Measurements from ENCODE around the gene NCBP3. TPM values are rescaled to one million over a fixed set of nuclear protein-coding genes. Genes with fewer than 3 reads are reported as not detected.

The NCBP3 gene
- total RNA-seq, 5 donors from 2014 or later (not counting 1 experiment from before 2014, with no cell fraction given): 35.6 to 55.5 (median 46.7) TPM

DNA sequence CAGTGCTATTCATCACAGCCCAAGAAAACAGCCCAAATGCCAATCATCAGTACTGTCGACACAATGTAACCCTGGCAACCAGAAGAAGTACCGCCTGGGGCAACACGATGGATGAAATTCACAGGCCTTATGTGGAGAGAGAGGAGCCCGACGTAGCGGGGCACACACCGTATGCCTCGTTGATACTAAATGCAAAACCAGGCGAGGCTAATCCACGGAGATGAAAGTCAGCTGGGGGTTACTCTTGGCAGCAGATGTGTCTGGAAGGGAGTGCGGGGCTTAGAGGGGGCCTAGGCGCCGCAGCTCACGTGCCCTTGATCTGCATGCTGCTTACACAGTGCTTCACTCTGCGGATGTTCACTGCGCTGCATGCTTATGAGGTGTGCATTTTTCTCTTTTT is 74.9 kb downstream of the NCBP3 start:
- no peaks in the 10 kb centered on the region for H3K27me3 ChIP-seq (replicated peaks in 1 of 2; ENCODE audit: control insufficient read depth in 2 of 2, extremely low read depth in 1 of 2, insufficient read depth in 2 of 2, low read length in 1 of 2)
- H3K4me1 ChIP-seq (ENCODE audit: control insufficient read depth in 1 of 2, extremely low read depth in 1 of 2, insufficient read depth in 2 of 2, low read length in 2 of 2): peaks cover 18 to 65% of the 10 kb centered on the region in 2 experiments
- peak overlapping the region; percentile 62 for H3K27ac ChIP-seq (ENCODE audit: low read length)
- Mint-ChIP-seq H3K4me3 (peak overlapping the region in 1 of 3 donors; percentile 58), H3K9me3 (no peaks in the 10 kb centered on the region), H3K27me3 (no peaks in the 10 kb centered on the region), H3K4me1 (peaks cover 49 to 59% (median 55%) of the 10 kb centered on the region in 3 donors), H3K36me3 (no peaks in the 10 kb centered on the region), H3K27ac (peak overlapping the region; percentile 7 to 83)
- H3K36me3 ChIP-seq (ENCODE audit: control insufficient read depth in 2 of 2, extremely low read depth in 1 of 2, insufficient read depth in 1 of 2, low read length in 1 of 2): no peaks in the 10 kb centered on the region
- WGBS (ENCODE audit: insufficient coverage): 68% methylated on average over 11 of the region's 16 CpGs
- ATAC-seq (replicated peaks in 1 of 4): peak; percentile 48 to 70 (median 53)
- ChIA-PET CTCF (no interaction called here), POLR2A (no interaction called here)
- H3K9me3 ChIP-seq: no peaks in the 10 kb centered on the region
- H3K4me3 ChIP-seq (ENCODE audit: control insufficient read depth in 1 of 2, extremely low read depth in 1 of 2, low read length in 1 of 2): no peak overlapping the region
- DNase-seq: peak in 13 of 35 experiments; percentile 11 to 55 (median 34)

- ChIA-PET CTCF (no interaction called here), POLR2A (interaction anchor here in 1 of 2 donors (0.7 kb wide), 1 partner anchor 93 kb away, joined by 6 read pairs; no protein-coding TSS in a partner anchor)
- ATAC-seq (replicated peaks in 1 of 4) (peak; percentile 56 to 76 (median 74)), DNase-seq (peak; percentile 23 to 75 (median 55))
- H3K27ac Mint-ChIP-seq: peak overlapping the region; percentile 49 to 83
- Histone ChIP-seq H3K4me1 (ENCODE audit: control insufficient read depth in 1 of 2, extremely low read depth in 1 of 2, insufficient read depth in 2 of 2, low read length in 2 of 2) (peaks cover 22 to 72% of the 10 kb centered on the region in 2 experiments), H3K27ac (ENCODE audit: low read length) (peak overlapping the region; percentile 62), H3K36me3 (ENCODE audit: control insufficient read depth in 2 of 2, extremely low read depth in 1 of 2, insufficient read depth in 1 of 2, low read length in 1 of 2) (no peaks in the 10 kb centered on the region), H3K27me3 (replicated peaks in 1 of 2; ENCODE audit: control insufficient read depth in 2 of 2, extremely low read depth in 1 of 2, insufficient read depth in 2 of 2, low read length in 1 of 2) (no peaks in the 10 kb centered on the region), H3K9me3 (no peaks in the 10 kb centered on the region), H3K4me3 (ENCODE audit: control insufficient read depth in 1 of 2, extremely low read depth in 1 of 2, low read length in 1 of 2) (no peak overlapping the region)
- H3K27me3 Mint-ChIP-seq: no peaks in the 10 kb centered on the region
- no peaks in the 10 kb centered on the region for H3K36me3 Mint-ChIP-seq
- peak overlapping the region in 1 of 3 donors; percentile 58 for H3K4me3 Mint-ChIP-seq
- H3K4me1 Mint-ChIP-seq: peaks cover 56 to 66% (median 61%) of the 10 kb centered on the region in 3 donors
- 23% methylated on average over 4 of the region's 8 CpGs for WGBS (ENCODE audit: insufficient coverage)
- no peaks in the 10 kb centered on the region for H3K9me3 Mint-ChIP-seq
Measured at GRCh38 chr17:3770466-3770865, 75.6 kb downstream of the NCBP3 start.

- H3K27me3 Mint-ChIP-seq: no peaks in the 10 kb centered on the region
- DNase-seq (no peak), ATAC-seq (replicated peaks in 1 of 4) (no peak)
- Histone ChIP-seq H3K9me3 (no peaks in the 10 kb centered on the region), H3K27ac (ENCODE audit: low read length) (no peak overlapping the region), H3K4me1 (ENCODE audit: control insufficient read depth in 1 of 2, extremely low read depth in 1 of 2, insufficient read depth in 2 of 2, low read length in 2 of 2) (peaks cover 25 to 88% of the 10 kb centered on the region in 2 experiments), H3K27me3 (replicated peaks in 1 of 2; ENCODE audit: control insufficient read depth in 2 of 2, extremely low read depth in 1 of 2, insufficient read depth in 2 of 2, low read length in 1 of 2) (no peaks in the 10 kb centered on the region), H3K4me3 (ENCODE audit: control insufficient read depth in 1 of 2, extremely low read depth in 1 of 2, low read length in 1 of 2) (no peak overlapping the region), H3K36me3 (ENCODE audit: control insufficient read depth in 2 of 2, extremely low read depth in 1 of 2, insufficient read depth in 1 of 2, low read length in 1 of 2) (no peaks in the 10 kb centered on the region)
- ChIA-PET POLR2A (no interaction called here), CTCF (interaction anchor here in 1 of 2 donors (0.6 to 1.6 kb wide), 2 partner anchors 31 to 47 kb away, joined by 3 to 6 read pairs; no protein-coding TSS in a partner anchor)
- H3K27ac Mint-ChIP-seq: peak overlapping the region in 1 of 2 donors; percentile 80
- H3K4me3 Mint-ChIP-seq: peak overlapping the region in 1 of 3 donors; percentile 58
- H3K36me3 Mint-ChIP-seq: no peaks in the 10 kb centered on the region
- no peaks in the 10 kb centered on the region for H3K9me3 Mint-ChIP-seq
- peaks cover 69 to 78% (median 69%) of the 10 kb centered on the region in 3 donors for H3K4me1 Mint-ChIP-seq
- WGBS (ENCODE audit: insufficient coverage): 53% methylated on average over 2 of the region's 8 CpGs
Measured at GRCh38 chr17:3768769-3769168, 77.3 kb downstream of the NCBP3 start.

- peak overlapping the region in 1 of 3 donors; percentile 58 for H3K4me3 Mint-ChIP-seq
- H3K9me3 ChIP-seq: no peaks in the 10 kb centered on the region
- H3K36me3 ChIP-seq (ENCODE audit: control insufficient read depth in 2 of 2, extremely low read depth in 1 of 2, insufficient read depth in 1 of 2, low read length in 1 of 2): no peaks in the 10 kb centered on the region
- ATAC-seq (replicated peaks in 1 of 4) (no peak), DNase-seq (no peak)
- H3K4me3 ChIP-seq (ENCODE audit: control insufficient read depth in 1 of 2, extremely low read depth in 1 of 2, low read length in 1 of 2): no peak overlapping the region
- H3K4me1 ChIP-seq (ENCODE audit: control insufficient read depth in 1 of 2, extremely low read depth in 1 of 2, insufficient read depth in 2 of 2, low read length in 2 of 2): peaks cover 25 to 93% of the 10 kb centered on the region in 2 experiments
- no peaks in the 10 kb centered on the region for H3K36me3 Mint-ChIP-seq
- no peaks in the 10 kb centered on the region for H3K27me3 ChIP-seq (replicated peaks in 1 of 2; ENCODE audit: control insufficient read depth in 2 of 2, extremely low read depth in 1 of 2, insufficient read depth in 2 of 2, low read length in 1 of 2)
- no peak overlapping the region for H3K27ac ChIP-seq (ENCODE audit: low read length)
- ChIA-PET POLR2A (no interaction called here), CTCF (interaction anchor here in 1 of 2 donors (0.6 kb wide), 1 partner anchor 976 kb away, joined by 3 read pairs; no protein-coding TSS in a partner anchor)
- WGBS (ENCODE audit: insufficient coverage): 92% methylated on average over 8 of the region's 9 CpGs
- H3K4me1 Mint-ChIP-seq: peaks cover 69 to 81% (median 73%) of the 10 kb centered on the region in 3 donors
- H3K27ac Mint-ChIP-seq: peak overlapping the region in 1 of 2 donors; percentile 80
- no peaks in the 10 kb centered on the region for H3K27me3 Mint-ChIP-seq
- H3K9me3 Mint-ChIP-seq: no peaks in the 10 kb centered on the region
Measured at GRCh38 chr17:3768341-3768740, 77.7 kb downstream of the NCBP3 start.

GRCh38 chr17:3766779-3767178 is 79.3 kb downstream of the NCBP3 start:
- POLR2A ChIA-PET: no interaction called here
- no peaks in the 10 kb centered on the region for H3K36me3 ChIP-seq (ENCODE audit: control insufficient read depth in 2 of 2, extremely low read depth in 1 of 2, insufficient read depth in 1 of 2, low read length in 1 of 2)
- peaks cover 21 to 99% of the 10 kb centered on the region in 2 experiments for H3K4me1 ChIP-seq (ENCODE audit: control insufficient read depth in 1 of 2, extremely low read depth in 1 of 2, insufficient read depth in 2 of 2, low read length in 2 of 2)
- DNase-seq (peak in 21 of 35 experiments; percentile 17 to 60 (median 31)), ATAC-seq (replicated peaks in 1 of 4) (no peak)
- Mint-ChIP-seq H3K27me3 (no peaks in the 10 kb centered on the region), H3K27ac (peak overlapping the region; percentile 41 to 77), H3K36me3 (no peaks in the 10 kb centered on the region), H3K4me3 (peak overlapping the region in 1 of 3 donors; percentile 60), H3K4me1 (peaks cover 58 to 77% (median 71%) of the 10 kb centered on the region in 3 donors), H3K9me3 (no peaks in the 10 kb centered on the region)
- no peaks in the 10 kb centered on the region for H3K9me3 ChIP-seq
- WGBS (ENCODE audit: insufficient coverage): 45% methylated on average over 7 of the region's 8 CpGs
- no peak overlapping the region for H3K4me3 ChIP-seq (ENCODE audit: control insufficient read depth in 1 of 2, extremely low read depth in 1 of 2, low read length in 1 of 2)
- CTCF ChIA-PET: interaction anchor here in 1 of 2 donors (0.7 kb wide), 1 partner anchor 69 kb away, joined by 4 read pairs; no protein-coding TSS in a partner anchor
- no peaks in the 10 kb centered on the region for H3K27me3 ChIP-seq (replicated peaks in 1 of 2; ENCODE audit: control insufficient read depth in 2 of 2, extremely low read depth in 1 of 2, insufficient read depth in 2 of 2, low read length in 1 of 2)
- no peak overlapping the region for H3K27ac ChIP-seq (ENCODE audit: low read length)

DNA sequence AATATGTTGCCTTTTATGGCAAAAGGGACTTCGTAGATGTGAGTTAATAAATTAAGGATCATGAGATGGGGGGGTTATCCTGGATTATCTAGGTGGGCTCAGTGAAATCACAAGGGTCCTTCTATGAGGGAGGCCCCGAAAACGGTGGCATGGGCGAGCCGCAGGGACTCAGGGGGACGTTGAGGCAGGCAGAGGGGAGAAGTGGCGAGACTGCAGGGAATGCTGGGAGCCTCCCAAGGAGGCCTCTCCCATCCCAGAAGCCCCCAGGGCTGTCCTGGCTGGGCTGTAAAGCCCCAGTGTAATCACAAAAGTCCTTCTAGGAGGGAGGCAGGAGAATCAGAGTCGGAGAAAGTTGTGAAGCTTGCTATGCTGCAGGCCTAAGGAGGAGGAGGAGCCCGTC is 80.1 kb downstream of the NCBP3 start:
- Mint-ChIP-seq H3K9me3 (no peaks in the 10 kb centered on the region), H3K27me3 (no peaks in the 10 kb centered on the region), H3K4me1 (peaks cover 53 to 71% (median 70%) of the 10 kb centered on the region in 3 donors), H3K36me3 (no peaks in the 10 kb centered on the region), H3K27ac (peak overlapping the region; percentile 94), H3K4me3 (peak overlapping the region; percentile 57 to 70 (median 60))
- H3K4me1 ChIP-seq (ENCODE audit: control insufficient read depth in 1 of 2, extremely low read depth in 1 of 2, insufficient read depth in 2 of 2, low read length in 2 of 2): peaks cover 16 to 93% of the 10 kb centered on the region in 2 experiments
- H3K27ac ChIP-seq (ENCODE audit: low read length): peak overlapping the region; percentile 79
- WGBS (ENCODE audit: insufficient coverage): 90% methylated on average over 4 of the region's 9 CpGs
- DNase-seq (no peak), ATAC-seq (replicated peaks in 1 of 4) (no peak)
- no peaks in the 10 kb centered on the region for H3K9me3 ChIP-seq
- no peak overlapping the region for H3K4me3 ChIP-seq (ENCODE audit: control insufficient read depth in 1 of 2, extremely low read depth in 1 of 2, low read length in 1 of 2)
- H3K36me3 ChIP-seq (ENCODE audit: control insufficient read depth in 2 of 2, extremely low read depth in 1 of 2, insufficient read depth in 1 of 2, low read length in 1 of 2): no peaks in the 10 kb centered on the region
- H3K27me3 ChIP-seq (replicated peaks in 1 of 2; ENCODE audit: control insufficient read depth in 2 of 2, extremely low read depth in 1 of 2, insufficient read depth in 2 of 2, low read length in 1 of 2): no peaks in the 10 kb centered on the region
- CTCF ChIA-PET: interaction anchor here in 1 of 2 donors (1.3 kb wide), 1 partner anchor 28 kb away, joined by 3 read pairs; no protein-coding TSS in a partner anchor
- POLR2A ChIA-PET: no interaction called here
